ENCODE results near the gene DGCR2.

GRCh38 chr22:19152942-19153883, 31.0 kb upstream of the DGCR2 start:
- TF ChIP-seq CTCF (IDR thresholded peaks at IDR 0.05) (no peak), POLR2A (IDR thresholded peaks at IDR 0.05) (no peak)

Data from heart left ventricle (tissue), 13 donors.